Measurements from ENCODE around the gene FLRT3. TPM values are rescaled to one million over a fixed set of nuclear protein-coding genes. Genes with fewer than 3 reads are reported as not detected.

The FLRT3 gene
- polyA plus RNA-seq (2013), result 0.13 TPM

DNA sequence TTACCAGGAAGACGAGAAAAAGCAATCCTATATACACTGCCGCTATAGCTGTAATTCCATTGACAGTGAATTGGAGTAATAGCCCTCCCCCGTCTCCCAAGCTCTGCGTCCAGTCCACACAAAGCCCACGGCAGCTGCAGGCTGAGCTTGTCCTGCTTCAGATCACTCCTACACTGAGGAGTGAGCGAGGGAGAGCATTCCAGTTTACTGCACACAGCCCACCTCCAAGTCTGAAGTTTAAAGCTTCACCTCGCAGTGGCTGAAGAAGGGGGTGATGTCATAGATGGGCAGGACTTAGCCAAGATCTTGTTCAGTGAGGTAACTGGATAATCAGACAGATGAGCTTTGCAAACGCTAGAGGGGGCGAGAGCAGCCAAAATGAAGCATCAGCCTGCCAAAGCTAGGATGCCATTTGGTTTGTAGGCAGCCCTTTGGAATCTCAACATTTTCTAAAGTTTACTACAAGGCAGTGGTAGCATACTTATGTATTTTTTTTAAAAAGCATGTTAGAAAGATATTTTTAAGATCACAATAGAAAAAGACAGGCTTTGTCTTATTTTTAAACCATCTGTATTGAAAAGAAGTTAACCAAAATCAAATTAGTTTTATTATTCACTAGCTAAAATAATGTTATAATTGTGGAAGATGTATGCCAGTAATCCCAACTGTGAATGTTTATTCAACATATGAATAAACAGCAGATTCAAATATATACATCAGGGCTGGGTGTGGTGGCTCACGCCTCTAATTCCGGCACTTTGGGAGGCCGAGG is at the start of gene FLRT3:
TSS of gene FLRT3 (minus strand) at position 213 of the 772 bp plus-strand sequence. CDS start 10,106 bp downstream, outside the sequence.
- H3K4me3 ChIP-seq (ENCODE audit: control insufficient read depth in 1 of 7, extremely low read depth in 1 of 7, insufficient read depth in 4 of 7, low read depth in 2 of 7, low read length in 6 of 7), result peak within 1 kb of the TSS in 5 of 7 experiments; percentile 54 to 75 (median 65)
- DNase-seq, result peak; percentile 45 to 88 (median 64)
- H3K27ac ChIP-seq (ENCODE audit: insufficient read depth in 1 of 2, low read depth in 1 of 2, low read length in 2 of 2, poor library complexity in 1 of 2, severe bottlenecking in 2 of 2), result no peak within 1 kb of the TSS
- H3K9me3 ChIP-seq (ENCODE audit: control extremely low read depth in 1 of 5, control insufficient read depth in 4 of 5, insufficient read depth in 2 of 5, low read depth in 1 of 5, low read length in 4 of 5), result no peaks in the 10 kb centered on the region
- POLR2A ChIA-PET, result no interaction called here
- peaks cover 0 to 4% (median 2%) of the 10 kb centered on the region in 4 experiments for H3K4me1 ChIP-seq (ENCODE audit: control extremely low read depth in 1 of 4, control insufficient read depth in 4 of 4, insufficient read depth in 4 of 4, low read length in 3 of 4)
- no peaks in the 10 kb centered on the region for H3K36me3 ChIP-seq (ENCODE audit: control insufficient read depth in 4 of 4, insufficient read depth in 4 of 4, low read length in 3 of 4)
- H3K27me3 ChIP-seq (replicated peaks in 2 of 5; ENCODE audit: control insufficient read depth in 4 of 5, insufficient read depth in 5 of 5, low read length in 4 of 5), result peaks cover 0 to 8% (median 0%) of the 10 kb centered on the region in 5 experiments
- 33% methylated on average over 11 of the region's 12 CpGs for WGBS (ENCODE audit: insufficient coverage)
- CTCF ChIA-PET, result interaction anchor here (0.7 to 5.1 kb wide), 8 partner anchors 9 to 1580 kb away, joined by 3 to 30 read pairs (median 3); no protein-coding TSS in a partner anchor

DNA sequence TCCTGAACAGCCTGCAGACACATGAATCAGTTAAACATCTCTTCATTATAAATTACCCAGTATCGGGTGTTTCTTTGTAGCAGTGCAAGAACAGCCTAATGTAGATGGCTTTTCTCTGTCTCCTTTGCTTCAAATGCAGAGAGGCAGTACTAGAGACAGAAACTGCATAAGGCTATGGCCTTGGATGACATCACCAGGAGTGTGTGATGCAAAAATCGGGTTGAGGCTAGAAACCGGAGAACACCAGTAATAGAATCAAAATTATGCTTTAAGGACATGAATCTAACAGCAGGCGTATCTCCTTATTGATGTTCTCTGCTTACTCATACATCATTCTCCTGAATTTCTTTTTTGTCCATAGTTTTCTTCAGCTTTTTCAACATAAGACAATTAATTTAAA is 49.3 kb upstream of the FLRT3 start:
- Histone ChIP-seq H3K27me3 (replicated peaks in 2 of 5; ENCODE audit: control insufficient read depth in 4 of 5, insufficient read depth in 5 of 5, low read length in 4 of 5) (no peaks in the 10 kb centered on the region), H3K9me3 (ENCODE audit: control extremely low read depth in 1 of 5, control insufficient read depth in 4 of 5, insufficient read depth in 2 of 5, low read depth in 1 of 5, low read length in 4 of 5) (peaks cover 0 to 3% (median 3%) of the 10 kb centered on the region in 5 experiments), H3K4me1 (ENCODE audit: control extremely low read depth in 1 of 4, control insufficient read depth in 4 of 4, insufficient read depth in 4 of 4, low read length in 3 of 4) (no peaks in the 10 kb centered on the region), H3K27ac (ENCODE audit: insufficient read depth in 1 of 2, low read depth in 1 of 2, low read length in 2 of 2, poor library complexity in 1 of 2, severe bottlenecking in 2 of 2) (no peak overlapping the region), H3K4me3 (ENCODE audit: control insufficient read depth in 1 of 7, extremely low read depth in 1 of 7, insufficient read depth in 4 of 7, low read depth in 2 of 7, low read length in 6 of 7) (no peak overlapping the region), H3K36me3 (ENCODE audit: control insufficient read depth in 4 of 4, insufficient read depth in 4 of 4, low read length in 3 of 4) (no peaks in the 10 kb centered on the region)
- DNase-seq, result no peak
- ChIA-PET CTCF (no interaction called here), POLR2A (no interaction called here)
- WGBS (ENCODE audit: insufficient coverage), result 94% methylated on average over 4 of the region's 4 CpGs

DNA sequence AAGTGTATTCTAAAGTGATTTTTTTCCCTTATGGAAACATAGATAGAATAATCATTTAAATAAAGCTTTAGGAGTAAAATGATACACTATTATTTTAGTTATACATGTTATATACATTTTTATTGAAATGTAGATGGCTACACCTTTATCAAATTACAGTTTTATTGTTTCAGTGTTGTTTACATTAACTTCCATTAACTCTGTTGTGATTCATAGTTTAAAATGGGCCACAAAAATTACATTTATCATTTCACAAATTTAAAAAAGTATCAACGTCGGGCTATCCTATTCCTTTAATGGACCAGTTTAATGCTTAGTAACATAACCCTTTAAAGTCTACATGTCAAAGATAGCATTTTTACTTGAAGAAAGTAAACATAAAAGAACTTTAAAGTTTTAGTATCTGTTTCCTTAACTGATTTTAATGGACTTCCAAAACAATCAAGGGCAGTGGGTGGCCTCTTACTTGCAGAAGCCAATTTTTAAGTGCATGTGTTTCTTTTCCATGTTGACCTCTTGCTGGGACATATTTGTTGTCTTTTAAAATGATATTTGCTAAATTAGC is 47.8 kb upstream of the FLRT3 start:
- no peaks in the 10 kb centered on the region for H3K4me1 ChIP-seq (ENCODE audit: control extremely low read depth in 1 of 4, control insufficient read depth in 4 of 4, insufficient read depth in 4 of 4, low read length in 3 of 4)
- ChIA-PET CTCF (no interaction called here), POLR2A (no interaction called here)
- no CpG with 5 or more reads among the region's 2 CpGs for WGBS (ENCODE audit: insufficient coverage)
- H3K9me3 ChIP-seq (ENCODE audit: control extremely low read depth in 1 of 5, control insufficient read depth in 4 of 5, insufficient read depth in 2 of 5, low read depth in 1 of 5, low read length in 4 of 5), result peaks cover 0 to 3% (median 3%) of the 10 kb centered on the region in 5 experiments
- no peak overlapping the region for H3K27ac ChIP-seq (ENCODE audit: insufficient read depth in 1 of 2, low read depth in 1 of 2, low read length in 2 of 2, poor library complexity in 1 of 2, severe bottlenecking in 2 of 2)
- H3K36me3 ChIP-seq (ENCODE audit: control insufficient read depth in 4 of 4, insufficient read depth in 4 of 4, low read length in 3 of 4), result no peaks in the 10 kb centered on the region
- no peak overlapping the region for H3K4me3 ChIP-seq (ENCODE audit: control insufficient read depth in 1 of 7, extremely low read depth in 1 of 7, insufficient read depth in 4 of 7, low read depth in 2 of 7, low read length in 6 of 7)
- DNase-seq, result no peak
- H3K27me3 ChIP-seq (replicated peaks in 2 of 5; ENCODE audit: control insufficient read depth in 4 of 5, insufficient read depth in 5 of 5, low read length in 4 of 5), result no peaks in the 10 kb centered on the region

DNA sequence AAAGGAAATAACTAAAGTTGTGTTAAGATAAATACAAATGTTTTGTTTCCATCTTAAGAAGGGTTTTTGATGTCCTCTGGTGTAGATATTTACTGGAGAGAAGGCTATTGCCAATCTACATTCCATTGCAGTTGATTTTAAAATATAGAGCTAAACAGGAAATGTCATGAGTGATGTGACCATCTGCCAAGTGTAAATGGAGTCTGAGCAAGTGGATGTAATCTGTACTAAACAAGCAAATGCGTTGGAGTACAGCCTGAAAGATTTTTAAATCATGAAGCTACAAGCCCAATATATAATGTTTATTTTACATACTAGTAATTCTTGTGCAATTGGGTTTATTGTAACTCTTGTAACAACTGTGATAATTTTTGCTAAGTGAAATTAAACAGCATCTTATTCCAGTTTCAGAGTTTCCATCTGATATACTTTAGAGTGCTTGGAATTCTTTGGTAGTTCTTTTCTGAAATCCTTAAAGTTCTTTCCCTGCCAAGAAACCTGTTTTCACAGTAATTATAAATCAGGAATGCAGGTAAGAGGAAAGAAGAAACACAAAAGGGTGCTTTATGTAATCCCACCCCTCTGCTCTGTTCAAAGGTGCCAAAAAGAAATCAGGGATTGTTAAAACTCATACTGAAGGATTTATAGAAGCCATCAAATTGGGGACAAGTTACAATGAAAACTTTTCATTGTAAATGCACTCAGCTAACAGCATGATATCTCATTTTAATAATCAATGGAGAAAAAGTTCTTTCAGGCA is 47.2 kb upstream of the FLRT3 start:
- ChIA-PET POLR2A (no interaction called here), CTCF (no interaction called here)
- Histone ChIP-seq H3K4me3 (ENCODE audit: control insufficient read depth in 1 of 7, extremely low read depth in 1 of 7, insufficient read depth in 4 of 7, low read depth in 2 of 7, low read length in 6 of 7) (no peak overlapping the region), H3K9me3 (ENCODE audit: control extremely low read depth in 1 of 5, control insufficient read depth in 4 of 5, insufficient read depth in 2 of 5, low read depth in 1 of 5, low read length in 4 of 5) (peaks cover 0 to 3% (median 3%) of the 10 kb centered on the region in 5 experiments), H3K36me3 (ENCODE audit: control insufficient read depth in 4 of 4, insufficient read depth in 4 of 4, low read length in 3 of 4) (no peaks in the 10 kb centered on the region), H3K27ac (ENCODE audit: insufficient read depth in 1 of 2, low read depth in 1 of 2, low read length in 2 of 2, poor library complexity in 1 of 2, severe bottlenecking in 2 of 2) (no peak overlapping the region), H3K4me1 (ENCODE audit: control extremely low read depth in 1 of 4, control insufficient read depth in 4 of 4, insufficient read depth in 4 of 4, low read length in 3 of 4) (no peaks in the 10 kb centered on the region), H3K27me3 (replicated peaks in 2 of 5; ENCODE audit: control insufficient read depth in 4 of 5, insufficient read depth in 5 of 5, low read length in 4 of 5) (no peaks in the 10 kb centered on the region)
- WGBS (ENCODE audit: insufficient coverage), result no CpG with 5 or more reads among the region's 1 CpG
- DNase-seq, result no peak

DNA sequence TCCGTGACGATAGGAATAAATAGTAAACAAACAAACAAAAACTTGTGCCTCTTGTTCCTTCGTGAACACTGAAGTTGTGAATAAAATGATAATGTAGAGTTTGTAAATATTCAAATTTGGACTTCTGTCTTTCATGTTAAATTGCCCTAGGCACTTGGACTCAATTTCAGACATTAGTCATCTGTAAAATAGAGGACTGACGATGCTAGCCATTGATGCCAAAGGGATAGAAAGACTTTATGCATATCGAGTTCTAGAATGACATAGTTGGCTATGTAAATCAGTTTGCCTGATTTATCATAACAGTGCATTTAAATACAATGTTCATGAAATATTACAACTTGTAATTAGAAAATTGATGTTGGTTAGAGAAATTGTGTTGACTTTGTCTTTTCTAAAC is 45.9 kb upstream of the FLRT3 start:
- no peak for DNase-seq
- POLR2A ChIA-PET, result no interaction called here
- H3K27ac ChIP-seq (ENCODE audit: insufficient read depth in 1 of 2, low read depth in 1 of 2, low read length in 2 of 2, poor library complexity in 1 of 2, severe bottlenecking in 2 of 2), result no peak overlapping the region
- no peaks in the 10 kb centered on the region for H3K4me1 ChIP-seq (ENCODE audit: control extremely low read depth in 1 of 4, control insufficient read depth in 4 of 4, insufficient read depth in 4 of 4, low read length in 3 of 4)
- peaks cover 0 to 3% (median 3%) of the 10 kb centered on the region in 5 experiments for H3K9me3 ChIP-seq (ENCODE audit: control extremely low read depth in 1 of 5, control insufficient read depth in 4 of 5, insufficient read depth in 2 of 5, low read depth in 1 of 5, low read length in 4 of 5)
- H3K27me3 ChIP-seq (replicated peaks in 2 of 5; ENCODE audit: control insufficient read depth in 4 of 5, insufficient read depth in 5 of 5, low read length in 4 of 5), result no peaks in the 10 kb centered on the region
- no peaks in the 10 kb centered on the region for H3K36me3 ChIP-seq (ENCODE audit: control insufficient read depth in 4 of 4, insufficient read depth in 4 of 4, low read length in 3 of 4)
- no peak overlapping the region for H3K4me3 ChIP-seq (ENCODE audit: control insufficient read depth in 1 of 7, extremely low read depth in 1 of 7, insufficient read depth in 4 of 7, low read depth in 2 of 7, low read length in 6 of 7)
- CTCF ChIA-PET, result no interaction called here
- WGBS (ENCODE audit: insufficient coverage), result no CpG with 5 or more reads among the region's 5 CpGs

DNA sequence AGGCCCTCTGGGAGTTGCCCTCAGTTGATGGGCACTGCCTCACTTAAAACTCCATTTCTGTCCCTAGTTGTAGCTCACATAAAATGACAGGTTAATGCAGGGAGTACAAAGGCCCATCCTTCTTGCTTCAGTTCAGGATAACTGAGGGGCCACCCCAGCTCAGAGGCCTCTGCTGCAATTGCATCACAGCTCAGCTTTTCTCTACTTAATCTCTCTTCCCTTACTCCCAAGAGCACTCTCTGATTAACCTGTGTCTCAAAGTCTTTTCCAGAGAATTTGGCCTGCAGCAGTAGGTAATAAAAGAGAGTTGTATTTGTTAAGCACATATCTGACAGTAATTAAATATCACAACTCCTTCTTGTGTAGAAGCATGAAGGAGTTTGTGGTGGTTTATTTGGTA is 40.9 kb upstream of the FLRT3 start:
- Histone ChIP-seq H3K4me1 (ENCODE audit: control extremely low read depth in 1 of 4, control insufficient read depth in 4 of 4, insufficient read depth in 4 of 4, low read length in 3 of 4) (no peaks in the 10 kb centered on the region), H3K27me3 (replicated peaks in 2 of 5; ENCODE audit: control insufficient read depth in 4 of 5, insufficient read depth in 5 of 5, low read length in 4 of 5) (no peaks in the 10 kb centered on the region), H3K4me3 (ENCODE audit: control insufficient read depth in 1 of 7, extremely low read depth in 1 of 7, insufficient read depth in 4 of 7, low read depth in 2 of 7, low read length in 6 of 7) (no peak overlapping the region), H3K36me3 (ENCODE audit: control insufficient read depth in 4 of 4, insufficient read depth in 4 of 4, low read length in 3 of 4) (no peaks in the 10 kb centered on the region), H3K9me3 (ENCODE audit: control extremely low read depth in 1 of 5, control insufficient read depth in 4 of 5, insufficient read depth in 2 of 5, low read depth in 1 of 5, low read length in 4 of 5) (no peaks in the 10 kb centered on the region), H3K27ac (ENCODE audit: insufficient read depth in 1 of 2, low read depth in 1 of 2, low read length in 2 of 2, poor library complexity in 1 of 2, severe bottlenecking in 2 of 2) (no peak overlapping the region)
- no peak for DNase-seq
- ChIA-PET POLR2A (no interaction called here), CTCF (no interaction called here)

DNA sequence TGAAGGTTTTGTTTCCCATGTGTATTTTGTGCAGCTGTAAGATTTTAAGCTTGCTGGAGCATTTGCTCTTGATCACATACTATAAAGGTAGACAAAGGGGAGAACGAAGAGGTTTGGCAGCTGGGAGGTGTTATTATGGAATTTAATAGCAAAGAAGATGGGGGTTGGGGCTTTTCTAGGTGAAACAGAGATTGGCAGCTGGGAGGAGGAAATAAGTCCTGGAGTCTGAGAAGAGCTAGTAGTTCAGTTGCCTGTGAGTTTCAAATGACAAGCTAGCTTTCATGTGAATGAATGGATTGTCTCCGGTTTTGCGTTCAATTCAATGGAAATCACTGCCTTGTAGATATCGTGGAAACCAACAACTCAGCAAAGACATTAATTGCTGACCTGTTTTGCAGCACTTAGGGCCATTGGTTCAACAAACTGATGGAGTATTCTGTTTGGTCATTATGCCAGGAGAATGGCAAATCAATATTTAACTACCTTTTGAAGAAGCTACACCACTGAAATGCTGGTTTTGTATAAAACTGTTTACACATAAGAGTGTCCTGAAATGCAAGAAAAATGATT is 38.1 kb upstream of the FLRT3 start:
- WGBS (ENCODE audit: insufficient coverage), result no CpG with 5 or more reads among the region's 4 CpGs
- POLR2A ChIA-PET, result no interaction called here
- H3K27ac ChIP-seq (ENCODE audit: insufficient read depth in 1 of 2, low read depth in 1 of 2, low read length in 2 of 2, poor library complexity in 1 of 2, severe bottlenecking in 2 of 2), result no peak overlapping the region

More for the DNA sequence above, 38.1 kb upstream of the FLRT3 start:
- CTCF ChIA-PET, result no interaction called here
- Histone ChIP-seq H3K4me3 (ENCODE audit: control insufficient read depth in 1 of 7, extremely low read depth in 1 of 7, insufficient read depth in 4 of 7, low read depth in 2 of 7, low read length in 6 of 7) (no peak overlapping the region), H3K4me1 (ENCODE audit: control extremely low read depth in 1 of 4, control insufficient read depth in 4 of 4, insufficient read depth in 4 of 4, low read length in 3 of 4) (no peaks in the 10 kb centered on the region), H3K36me3 (ENCODE audit: control insufficient read depth in 4 of 4, insufficient read depth in 4 of 4, low read length in 3 of 4) (no peaks in the 10 kb centered on the region), H3K9me3 (ENCODE audit: control extremely low read depth in 1 of 5, control insufficient read depth in 4 of 5, insufficient read depth in 2 of 5, low read depth in 1 of 5, low read length in 4 of 5) (no peaks in the 10 kb centered on the region), H3K27me3 (replicated peaks in 2 of 5; ENCODE audit: control insufficient read depth in 4 of 5, insufficient read depth in 5 of 5, low read length in 4 of 5) (no peaks in the 10 kb centered on the region)
- DNase-seq, result no peak
